Mononuclear cell (primary cell): Measurements from ENCODE around the gene ANKFN1. TPM values are rescaled to one million over a fixed set of nuclear protein-coding genes. Genes with fewer than 3 reads are reported as not detected.

ENCODE experiments used
- H3K27me3 ChIP-seq: 2 replicates; pipeline ENCODE4 v1.6.0; 2011; ENCODE audit warnings: low read length, control low read depth; ENCODE audit not compliant: insufficient read depth
- H3K4me1 ChIP-seq: 2 replicates; pipeline ENCODE4 v1.5.1; 2011; ENCODE audit warnings: mild to moderate bottlenecking, low read length, control low read depth; ENCODE audit not compliant: insufficient read depth
- H3K4me3 ChIP-seq: 2 replicates; pipeline ENCODE4 v1.5.1; 2011; ENCODE audit warnings: mild to moderate bottlenecking, low read length, moderate library complexity
- H3K9me3 ChIP-seq: 2 replicates; pipeline ENCODE4 v1.5.1; 2011; ENCODE audit warnings: low read depth, mild to moderate bottlenecking, control low read depth, low read length
- total RNA-seq: library from RNA; depleted of rRNA; stranded (reverse); fragments of >200 nt; gene quantifications from one replicate; pipeline ENCODE4 v1.2.3, GENCODE V29; 2012

ANKFN1 gene
- not detected for total RNA-seq

GRCh38 chr17:56152874-56153602 is at the start of gene ANKFN1:
ANKFN1 (plus strand) TSS chr17:56153475; CDS start chr17:56212668, 59,193 bp downstream.
- H3K4me3 ChIP-seq = no peak within 1 kb of the TSS
- no peaks in the 10 kb centered on the region for H3K27me3 ChIP-seq
- H3K9me3 ChIP-seq = no peaks in the 10 kb centered on the region
- H3K4me1 ChIP-seq = peaks cover 13% of the 10 kb centered on the region

- Histone ChIP-seq H3K27me3 (no peaks in the 10 kb centered on the region), H3K4me3 (no peak overlapping the region), H3K4me1 (no peaks in the 10 kb centered on the region), H3K9me3 (no peaks in the 10 kb centered on the region)
Measured at GRCh38 chr17:56108811-56109284, 44.4 kb upstream of the ANKFN1 start.

- Histone ChIP-seq H3K4me1 (no peaks in the 10 kb centered on the region), H3K9me3 (no peaks in the 10 kb centered on the region), H3K4me3 (no peak overlapping the region), H3K27me3 (no peaks in the 10 kb centered on the region)
Measured at GRCh38 chr17:56109836-56110235, 43.4 kb upstream of the ANKFN1 start.

- Histone ChIP-seq H3K9me3 (no peaks in the 10 kb centered on the region), H3K27me3 (no peaks in the 10 kb centered on the region), H3K4me3 (no peak overlapping the region), H3K4me1 (no peaks in the 10 kb centered on the region)
Measured at GRCh38 chr17:56110463-56111135, 42.7 kb upstream of the ANKFN1 start.

- H3K9me3 ChIP-seq = no peaks in the 10 kb centered on the region
Measured at GRCh38 chr17:56111706-56112485, 41.4 kb upstream of the ANKFN1 start.

GRCh38 chr17:56113486-56113885 is 39.8 kb upstream of the ANKFN1 start:
- no peak overlapping the region for H3K4me3 ChIP-seq
- no peaks in the 10 kb centered on the region for H3K9me3 ChIP-seq
- H3K27me3 ChIP-seq = no peaks in the 10 kb centered on the region
- no peaks in the 10 kb centered on the region for H3K4me1 ChIP-seq

More at GRCh38 chr17:56111706-56112485, 41.4 kb upstream of the ANKFN1 start:
- no peaks in the 10 kb centered on the region for H3K4me1 ChIP-seq
- no peaks in the 10 kb centered on the region for H3K27me3 ChIP-seq
- no peak overlapping the region for H3K4me3 ChIP-seq

GRCh38 chr17:56114469-56114868 is 38.8 kb upstream of the ANKFN1 start:
- Histone ChIP-seq H3K27me3 (no peaks in the 10 kb centered on the region), H3K4me1 (no peaks in the 10 kb centered on the region), H3K9me3 (no peaks in the 10 kb centered on the region), H3K4me3 (no peak overlapping the region)

- H3K4me3 ChIP-seq = no peak overlapping the region
- H3K9me3 ChIP-seq = no peaks in the 10 kb centered on the region
Measured at GRCh38 chr17:56119191-56119590, 34.1 kb upstream of the ANKFN1 start.

GRCh38 chr17:56119936-56120335 is 33.3 kb upstream of the ANKFN1 start:
- Histone ChIP-seq H3K4me3 (no peak overlapping the region), H3K4me1 (no peaks in the 10 kb centered on the region), H3K27me3 (no peaks in the 10 kb centered on the region), H3K9me3 (no peaks in the 10 kb centered on the region)

More at GRCh38 chr17:56119191-56119590, 34.1 kb upstream of the ANKFN1 start:
- Histone ChIP-seq H3K27me3 (no peaks in the 10 kb centered on the region), H3K4me1 (no peaks in the 10 kb centered on the region)

GRCh38 chr17:56121191-56122051 is 31.9 kb upstream of the ANKFN1 start:
- Histone ChIP-seq H3K27me3 (no peaks in the 10 kb centered on the region), H3K9me3 (no peaks in the 10 kb centered on the region), H3K4me3 (no peak overlapping the region), H3K4me1 (no peaks in the 10 kb centered on the region)

- Histone ChIP-seq H3K4me1 (no peaks in the 10 kb centered on the region), H3K27me3 (no peaks in the 10 kb centered on the region), H3K9me3 (no peaks in the 10 kb centered on the region), H3K4me3 (no peak overlapping the region)
Measured at GRCh38 chr17:56125830-56126819, 27.1 kb upstream of the ANKFN1 start.

GRCh38 chr17:56130026-56130425 is 23.2 kb upstream of the ANKFN1 start:
- H3K9me3 ChIP-seq = no peaks in the 10 kb centered on the region
- H3K27me3 ChIP-seq = no peaks in the 10 kb centered on the region
- no peak overlapping the region for H3K4me3 ChIP-seq
- H3K4me1 ChIP-seq = no peaks in the 10 kb centered on the region

- Histone ChIP-seq H3K27me3 (no peaks in the 10 kb centered on the region), H3K4me3 (no peak overlapping the region), H3K4me1 (no peaks in the 10 kb centered on the region), H3K9me3 (no peaks in the 10 kb centered on the region)
Measured at GRCh38 chr17:56130631-56131030, 22.6 kb upstream of the ANKFN1 start.
